Stomach (tissue), 9 donors: ENCODE measurements around the gene PRKCA. TPM values are rescaled to one million over a fixed set of nuclear protein-coding genes. Genes with fewer than 3 reads are reported as not detected.
A peak's percentile ranks its signal among the peaks of the same experiment; 100 is the strongest.

ENCODE experiments used
- DNase-seq, 2 donors: peaks; one replicate each; pipeline versions ENCODE4 v3.0.0 to v3.0.0-alpha.2; 2013 to 2019
- H3K27ac ChIP-seq, 5 donors: fragments of 200-600 bp in 4 of 5; sonication (generic) in 4 of 5; one replicate each; pipeline ENCODE4 v1.5.1; 2013 to 2019; ENCODE audit warnings: mild to moderate bottlenecking in 1 of 5, moderate library complexity in 1 of 5
- H3K27me3 ChIP-seq, 3 donors: fragments of 200-600 bp; sonication (generic); one replicate each; pipeline ENCODE4 v1.5.1; 2017 to 2019; ENCODE audit warnings: mixed run types in 1 of 3
- H3K36me3 ChIP-seq, 4 donors: fragments of 200-600 bp; sonication (generic); 1 replicate in 3 of 4; 2 replicates in 1 of 4; pipeline ENCODE4 v1.5.1; 2016 to 2019
- H3K4me1 ChIP-seq, 4 donors: fragments of 200-600 bp; sonication (generic); one replicate each; pipeline ENCODE4 v1.5.1; 2016 to 2019
- H3K4me3 ChIP-seq, 4 donors: fragments of 200-600 bp; sonication (generic) in 3 of 4; one replicate each; pipeline ENCODE4 v1.5.1; 2016 to 2019; ENCODE audit warnings: mild to moderate bottlenecking in 1 of 4
- H3K9me3 ChIP-seq, 4 donors: fragments of 200-600 bp; sonication (generic); one replicate each; pipeline ENCODE4 v1.5.1; 2016 to 2019
- CTCF ChIP-seq, 7 experiments: fragments of 450-650 bp in 4 of 7; fragments of 200-600 bp in 3 of 7; sonication (generic) in 3 of 7; IDR thresholded peaks; one replicate each; pipeline ENCODE4 v1.5.1; 2016 to 2019; ENCODE audit warnings: antibody characterized with exemption in 7 of 7, control low read depth in 2 of 7, mild to moderate bottlenecking in 1 of 7
- EP300 ChIP-seq: sonication (generic); formaldehyde crosslinking; IDR thresholded peaks from one replicate; pipeline ENCODE4 v1.6.1; 2017; ENCODE audit warnings: antibody characterized with exemption
- POLR2A ChIP-seq, 4 donors: fragments of 450-650 bp; IDR thresholded peaks; one replicate each; pipeline ENCODE4 v1.6.1; 2016; ENCODE audit warnings: antibody characterized with exemption in 4 of 4, control low read depth in 2 of 4, mild to moderate bottlenecking in 1 of 4, moderate library complexity in 1 of 4
- POLR2AphosphoS5 ChIP-seq, 3 donors: sonication (generic); formaldehyde crosslinking; IDR thresholded peaks; one replicate each; pipeline ENCODE4 v1.6.1; 2016; ENCODE audit warnings: antibody characterized with exemption in 3 of 3
- WGBS, 5 donors: extraction: QIAGEN DNeasy Blood & Tissue Kit in 3 of 5; methylation state at CpG; one replicate each; pipeline versions ENCODE4 v1.1.5 to v1.1.7; 2013 to 2018; 5-methylcytosine and 5-hydroxymethylcytosine counted together
- intact Hi-C: fragments of 100-400 bp; cut with DNase I; formaldehyde crosslinking; loops from one replicate; pipeline ENCODE4 v1.15.1; 2023; ENCODE audit warnings: low total_unique reads
- polyA plus RNA-seq, 3 donors: library from polyadenylated mRNA; stranded (reverse); fragments of 200-250 nt; gene quantifications; one replicate each; pipeline ENCODE4 v1.2.3, GENCODE V29; 2013
- total RNA-seq, 5 donors: library from RNA; depleted of rRNA; stranded (reverse); fragments of >200 nt; gene quantifications; one replicate each; pipeline versions ENCODE4 v1.1.0 to v1.2.3, GENCODE V29; 2014 to 2016
- donor health status: healthy with polysubstance abuse.
- donor health status: Bipolar disorder and iron deficiency.
- donor health status: healthy.

PRKCA gene
- total and polyA plus RNA-seq, 8 donors, result 2.1 to 41.1 (median 12.2) TPM

- no peaks in the 10 kb centered on the region for H3K27me3 ChIP-seq
- intact Hi-C loops, result no loop called here
- 80 to 96% (median 91%) methylated on average over 1 of the region's 1 CpG for WGBS, 5 donors
These were observed 127.3 kb downstream of the PRKCA start for GRCh38 chr17:66429680-66430079.

GRCh38 chr17:66430846-66431795, 128.7 kb downstream of the PRKCA start:
- H3K4me1 ChIP-seq, result peaks cover 0 to 52% (median 32%) of the 10 kb centered on the region in 4 donors

More at GRCh38 chr17:66429680-66430079, 127.3 kb downstream of the PRKCA start:
- no peaks in the 10 kb centered on the region for H3K36me3 ChIP-seq
- no peak overlapping the region for H3K27ac ChIP-seq
- TF ChIP-seq POLR2AphosphoS5 (IDR thresholded peaks at IDR 0.05), result no peak
- no peak for TF ChIP-seq CTCF (IDR thresholded peaks at IDR 0.05)
- TF ChIP-seq POLR2A (IDR thresholded peaks at IDR 0.05), result no peak
- no peak for TF ChIP-seq EP300
- DNase-seq, result no peak
- no peaks in the 10 kb centered on the region for H3K9me3 ChIP-seq
- peaks cover 0 to 54% (median 30%) of the 10 kb centered on the region in 4 donors for H3K4me1 ChIP-seq
- H3K4me3 ChIP-seq, result no peak overlapping the region

GRCh38 chr17:66431910-66432309, 129.5 kb downstream of the PRKCA start:
- intact Hi-C loops, result no loop called here
- peak overlapping the region in 4 of 5 donors; percentile 28 to 80 (median 54) for H3K27ac ChIP-seq
- H3K27me3 ChIP-seq, result no peaks in the 10 kb centered on the region
- H3K36me3 ChIP-seq, result no peaks in the 10 kb centered on the region
- H3K4me3 ChIP-seq, result no peak overlapping the region
- no peaks in the 10 kb centered on the region for H3K9me3 ChIP-seq
- WGBS, 5 donors, result 66 to 91% (median 82%) methylated on average over 5 of the region's 5 CpGs
- H3K4me1 ChIP-seq, result peaks cover 0 to 54% (median 29%) of the 10 kb centered on the region in 4 donors
- no peak for TF ChIP-seq EP300
- TF ChIP-seq POLR2AphosphoS5 (IDR thresholded peaks at IDR 0.05), result peak in 2 of 3 donors; percentile 11 to 15
- TF ChIP-seq POLR2A (IDR thresholded peaks at IDR 0.05), result no peak
- no peak for TF ChIP-seq CTCF (IDR thresholded peaks at IDR 0.05)
- DNase-seq, result no peak

More at GRCh38 chr17:66430846-66431795, 128.7 kb downstream of the PRKCA start:
- Histone ChIP-seq H3K27ac (peak overlapping the region in 4 of 5 donors; percentile 28 to 80 (median 54)), H3K4me3 (no peak overlapping the region), H3K36me3 (no peaks in the 10 kb centered on the region), H3K27me3 (no peaks in the 10 kb centered on the region), H3K9me3 (no peaks in the 10 kb centered on the region)
- TF ChIP-seq POLR2A (IDR thresholded peaks at IDR 0.05), result no peak
- no peak for TF ChIP-seq EP300
- no peak for TF ChIP-seq CTCF (IDR thresholded peaks at IDR 0.05)
- TF ChIP-seq POLR2AphosphoS5 (IDR thresholded peaks at IDR 0.05), result no peak
- WGBS, 5 donors, result 82 to 93% (median 87%) methylated on average over 8 of the region's 8 CpGs
- no peak for DNase-seq
- intact Hi-C loops, result no loop called here

- H3K36me3 ChIP-seq, result no peaks in the 10 kb centered on the region
- peaks cover 0 to 59% (median 32%) of the 10 kb centered on the region in 4 donors for H3K4me1 ChIP-seq
- H3K27ac ChIP-seq, result peak overlapping the region in 4 of 5 donors; percentile 28 to 80 (median 54)
- DNase-seq, result no peak
- intact Hi-C loops, result no loop called here
- no peaks in the 10 kb centered on the region for H3K27me3 ChIP-seq
- H3K4me3 ChIP-seq, result no peak overlapping the region
- no peak for TF ChIP-seq CTCF (IDR thresholded peaks at IDR 0.05)
- no peak for TF ChIP-seq POLR2A (IDR thresholded peaks at IDR 0.05)
- TF ChIP-seq POLR2AphosphoS5 (IDR thresholded peaks at IDR 0.05), result no peak
- no peak for TF ChIP-seq EP300
- WGBS, 5 donors, result 37 to 64% (median 48%) methylated on average over 2 of the region's 2 CpGs
- H3K9me3 ChIP-seq, result no peaks in the 10 kb centered on the region
These were observed 130.1 kb downstream of the PRKCA start for GRCh38 chr17:66432411-66432957.
